Endothelial cell of umbilical vein (primary cell): ENCODE results near the gene MCEMP1.

Experiments used
- TF ChIP-seq, protein P1 (sequence below), 2 donors: IDR thresholded peaks; 1 replicate in 1 of 2; 2 replicates in 1 of 2; pipeline ENCODE4 v1.5.1; 2011; ENCODE audit warnings: low read length in 2 of 2, mild to moderate bottlenecking in 2 of 2, moderate library complexity in 2 of 2, control low read depth in 1 of 2, inconsistent platforms in 1 of 2, low read depth in 1 of 2; ENCODE audit not compliant: insufficient read depth in 1 of 2; ENCODE audit errors: extremely low read depth in 1 of 2
- TF ChIP-seq, protein P2 (sequence below): IDR thresholded peaks from 2 replicates; pipeline ENCODE4 v1.6.1; 2011; ENCODE audit not compliant: insufficient read depth, insufficient read length

DNA sequence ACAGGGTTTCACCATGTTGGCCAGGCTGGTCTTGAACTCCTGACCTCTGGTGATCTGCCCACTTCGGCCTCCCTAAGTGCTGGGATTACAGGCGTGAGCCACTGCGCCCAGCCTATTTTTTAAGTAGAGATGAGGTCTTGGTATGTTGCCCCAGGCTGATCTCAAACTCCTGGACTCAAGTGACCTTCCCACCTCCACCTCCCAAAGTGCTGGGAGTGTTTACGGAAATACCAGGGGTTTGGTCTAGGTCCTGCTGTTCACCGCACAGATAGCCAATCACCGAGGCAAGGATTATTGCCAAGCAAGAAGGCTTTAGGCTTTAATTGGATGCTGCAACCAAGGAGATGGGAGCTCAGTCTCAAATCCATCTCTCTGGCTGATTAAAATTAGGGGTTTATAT lies 43.5 kb downstream of the MCEMP1 start:
- TF ChIP-seq, protein P1, sequence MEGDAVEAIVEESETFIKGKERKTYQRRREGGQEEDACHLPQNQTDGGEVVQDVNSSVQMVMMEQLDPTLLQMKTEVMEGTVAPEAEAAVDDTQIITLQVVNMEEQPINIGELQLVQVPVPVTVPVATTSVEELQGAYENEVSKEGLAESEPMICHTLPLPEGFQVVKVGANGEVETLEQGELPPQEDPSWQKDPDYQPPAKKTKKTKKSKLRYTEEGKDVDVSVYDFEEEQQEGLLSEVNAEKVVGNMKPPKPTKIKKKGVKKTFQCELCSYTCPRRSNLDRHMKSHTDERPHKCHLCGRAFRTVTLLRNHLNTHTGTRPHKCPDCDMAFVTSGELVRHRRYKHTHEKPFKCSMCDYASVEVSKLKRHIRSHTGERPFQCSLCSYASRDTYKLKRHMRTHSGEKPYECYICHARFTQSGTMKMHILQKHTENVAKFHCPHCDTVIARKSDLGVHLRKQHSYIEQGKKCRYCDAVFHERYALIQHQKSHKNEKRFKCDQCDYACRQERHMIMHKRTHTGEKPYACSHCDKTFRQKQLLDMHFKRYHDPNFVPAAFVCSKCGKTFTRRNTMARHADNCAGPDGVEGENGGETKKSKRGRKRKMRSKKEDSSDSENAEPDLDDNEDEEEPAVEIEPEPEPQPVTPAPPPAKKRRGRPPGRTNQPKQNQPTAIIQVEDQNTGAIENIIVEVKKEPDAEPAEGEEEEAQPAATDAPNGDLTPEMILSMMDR (IDR thresholded peaks at IDR 0.05; ENCODE audit: extremely low read depth in 1 of 2, insufficient read depth in 1 of 2, low read depth in 1 of 2, low read length in 2 of 2) = no peak
- TF ChIP-seq, protein P2, sequence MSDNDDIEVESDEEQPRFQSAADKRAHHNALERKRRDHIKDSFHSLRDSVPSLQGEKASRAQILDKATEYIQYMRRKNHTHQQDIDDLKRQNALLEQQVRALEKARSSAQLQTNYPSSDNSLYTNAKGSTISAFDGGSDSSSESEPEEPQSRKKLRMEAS = no peak
